Retinal pigment epithelial cell (primary cell): ENCODE measurements around the gene TAS2R40.

Source experiments
- DNase-seq: peaks from one replicate; pipeline ENCODE4 v3.0.0-alpha.2; 2010; ENCODE audit warnings: low read depth
- H3K4me3 ChIP-seq: 2 replicates; pipeline ENCODE4 v1.5.1; 2011; ENCODE audit warnings: mild to moderate bottlenecking, low read length, control low read depth, moderate library complexity
- TF ChIP-seq, protein P1 (sequence below): conservative IDR thresholded peaks from 2 replicates; pipeline ENCODE4 v1.5.1; 2011; ENCODE audit warnings: low read depth, low read length, control low read depth, inconsistent platforms

TAS2R40 gene

GRCh38 chr7:143243111-143243510, 21.3 kb downstream of the TAS2R40 start:
- no peak overlapping the region for H3K4me3 ChIP-seq
- TF ChIP-seq, protein P1, sequence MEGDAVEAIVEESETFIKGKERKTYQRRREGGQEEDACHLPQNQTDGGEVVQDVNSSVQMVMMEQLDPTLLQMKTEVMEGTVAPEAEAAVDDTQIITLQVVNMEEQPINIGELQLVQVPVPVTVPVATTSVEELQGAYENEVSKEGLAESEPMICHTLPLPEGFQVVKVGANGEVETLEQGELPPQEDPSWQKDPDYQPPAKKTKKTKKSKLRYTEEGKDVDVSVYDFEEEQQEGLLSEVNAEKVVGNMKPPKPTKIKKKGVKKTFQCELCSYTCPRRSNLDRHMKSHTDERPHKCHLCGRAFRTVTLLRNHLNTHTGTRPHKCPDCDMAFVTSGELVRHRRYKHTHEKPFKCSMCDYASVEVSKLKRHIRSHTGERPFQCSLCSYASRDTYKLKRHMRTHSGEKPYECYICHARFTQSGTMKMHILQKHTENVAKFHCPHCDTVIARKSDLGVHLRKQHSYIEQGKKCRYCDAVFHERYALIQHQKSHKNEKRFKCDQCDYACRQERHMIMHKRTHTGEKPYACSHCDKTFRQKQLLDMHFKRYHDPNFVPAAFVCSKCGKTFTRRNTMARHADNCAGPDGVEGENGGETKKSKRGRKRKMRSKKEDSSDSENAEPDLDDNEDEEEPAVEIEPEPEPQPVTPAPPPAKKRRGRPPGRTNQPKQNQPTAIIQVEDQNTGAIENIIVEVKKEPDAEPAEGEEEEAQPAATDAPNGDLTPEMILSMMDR, result no peak
- DNase-seq, result no peak

- no peak overlapping the region for H3K4me3 ChIP-seq
- no peak for DNase-seq
- TF ChIP-seq, protein P1, result no peak
These were observed 21.8 kb downstream of the TAS2R40 start for GRCh38 chr7:143243614-143244013.

DNA sequence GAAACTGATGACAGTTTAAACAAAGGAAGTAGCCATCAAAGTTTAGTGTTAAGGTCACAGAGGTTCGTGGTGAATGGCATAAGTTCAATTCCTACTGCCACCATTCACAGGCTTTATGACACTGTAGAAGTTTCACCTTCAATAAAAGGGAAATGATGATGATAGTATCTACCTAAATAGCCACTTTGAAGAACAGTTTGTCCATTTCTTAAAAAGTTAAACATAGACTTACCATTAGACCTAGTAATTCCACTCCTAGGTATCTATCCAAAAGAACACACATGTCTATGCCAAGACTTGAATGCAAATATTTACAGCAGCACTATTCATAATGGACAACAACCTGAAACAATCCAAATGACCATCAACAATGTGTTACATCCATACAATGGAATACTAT, 22.5 kb downstream of the TAS2R40 start:
- no peak for DNase-seq
- no peak overlapping the region for H3K4me3 ChIP-seq
- TF ChIP-seq, protein P1, result no peak

DNA sequence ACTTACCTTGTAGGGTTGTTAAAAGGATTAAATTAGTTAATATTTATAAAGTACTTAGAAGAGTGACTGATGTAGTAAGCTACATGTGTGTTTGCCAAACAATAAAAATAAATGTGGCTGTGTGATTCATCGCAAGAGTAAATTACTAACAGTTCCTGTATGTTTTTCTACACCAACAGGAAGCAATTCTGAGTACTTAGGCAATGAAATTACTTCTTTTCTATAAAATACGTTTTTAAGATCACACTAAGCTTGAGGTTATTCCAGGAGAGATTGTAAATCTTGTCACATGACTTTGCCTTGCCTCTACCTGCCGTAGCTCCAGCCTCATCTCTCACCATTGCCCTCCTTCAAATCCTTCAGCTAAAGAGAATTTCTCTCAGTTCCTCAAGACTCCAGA, 23.3 kb downstream of the TAS2R40 start:
- TF ChIP-seq, protein P1, result no peak
- DNase-seq, result no peak
- no peak overlapping the region for H3K4me3 ChIP-seq

DNA sequence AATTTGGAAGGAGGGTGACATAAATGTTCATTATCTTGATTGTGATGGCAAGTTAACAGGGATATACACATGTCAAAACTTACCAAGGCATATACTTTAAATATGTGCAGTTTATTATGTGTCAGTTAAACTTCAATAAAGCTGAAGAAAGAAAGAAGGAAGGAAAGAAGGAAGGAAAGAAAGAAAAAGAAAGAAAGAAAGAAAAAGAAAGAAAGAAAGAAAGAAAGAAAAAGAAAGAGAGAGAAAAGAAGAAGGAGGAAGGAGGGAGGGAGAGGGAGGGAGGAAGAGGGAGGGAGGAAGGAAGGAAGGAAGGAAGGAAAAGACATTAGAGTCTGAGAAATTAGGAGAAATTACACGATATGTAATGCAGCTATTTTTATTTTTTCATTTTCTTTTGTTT, 25.5 kb downstream of the TAS2R40 start:
- no peak for DNase-seq
- TF ChIP-seq, protein P1, result no peak
- no peak overlapping the region for H3K4me3 ChIP-seq

DNA sequence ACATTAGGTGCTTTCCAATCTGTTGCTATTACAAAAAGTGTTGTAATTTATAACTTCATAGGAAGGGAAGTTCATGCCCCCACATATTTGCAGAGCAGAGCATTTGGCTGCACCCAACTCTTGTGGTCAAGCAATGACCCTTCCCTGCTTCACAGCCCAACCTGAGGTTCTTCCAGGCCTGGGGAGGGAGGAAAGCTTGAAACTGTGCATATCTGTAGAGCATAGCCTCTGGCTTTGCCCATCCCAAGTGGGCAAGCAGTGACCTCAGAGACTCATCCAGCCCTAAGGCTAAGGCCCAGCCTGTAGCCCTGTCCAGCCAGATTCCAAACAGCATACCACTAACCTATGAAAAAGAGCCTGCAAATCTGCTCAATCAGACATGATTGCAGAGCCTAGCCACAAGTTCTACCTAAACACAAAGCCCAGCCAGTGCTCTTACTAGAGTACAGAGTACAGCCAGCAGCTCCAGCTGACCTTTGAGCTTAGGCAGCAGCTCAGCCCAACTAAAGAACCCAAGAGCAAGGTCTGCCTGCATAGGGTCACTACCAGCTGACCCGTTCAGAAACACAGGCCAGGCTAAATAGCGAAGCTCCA, 27.0 kb downstream of the TAS2R40 start:
- TF ChIP-seq, protein P1, result no peak
- no peak for DNase-seq
- H3K4me3 ChIP-seq, result no peak overlapping the region

DNA sequence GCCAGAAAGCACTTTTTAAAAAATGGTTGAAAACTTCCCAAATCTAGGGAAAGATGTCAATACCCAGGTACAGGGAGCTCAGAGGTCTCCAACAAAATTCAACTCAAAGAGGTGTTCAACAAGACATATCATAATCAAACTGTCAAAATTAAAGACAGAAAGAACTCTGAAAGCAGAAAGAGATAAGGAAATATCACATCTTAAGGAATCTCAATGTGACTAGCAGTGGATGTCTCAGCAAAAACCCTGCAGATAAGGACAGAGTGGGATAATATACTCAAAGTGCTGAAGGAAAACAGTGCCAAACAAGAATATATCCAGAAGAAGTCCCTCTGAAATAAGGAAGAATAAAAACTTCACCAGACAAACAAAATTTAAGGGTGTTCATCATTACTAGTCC, 28.4 kb downstream of the TAS2R40 start:
- TF ChIP-seq, protein P1, result no peak
- H3K4me3 ChIP-seq, result no peak overlapping the region
- DNase-seq, result no peak
